Prostate gland (tissue), 2 donors: Measurements from ENCODE around the gene SYT6.

Experiments used
- CTCF ChIP-seq, 4 experiments: fragments of 200-600 bp in 2 of 4; fragments of 450-650 bp in 2 of 4; sonication (generic) in 2 of 4; IDR thresholded peaks; 1 replicate in 3 of 4; 2 replicates in 1 of 4; pipeline ENCODE4 v1.5.1; 2016 to 2019; ENCODE audit warnings: antibody characterized with exemption in 4 of 4, mild to moderate bottlenecking in 2 of 4, moderate library complexity in 2 of 4
- POLR2A ChIP-seq: fragments of 450-650 bp; IDR thresholded peaks from one replicate; pipeline ENCODE4 v1.6.1; 2016; ENCODE audit warnings: antibody characterized with exemption, mild to moderate bottlenecking
- POLR2AphosphoS5 ChIP-seq: sonication (generic); formaldehyde crosslinking; IDR thresholded peaks from one replicate; pipeline ENCODE4 v1.6.1; 2017; ENCODE audit warnings: antibody characterized with exemption

GRCh38 chr1:114043054-114043453 is 110.6 kb downstream of the SYT6 start:
- TF ChIP-seq CTCF (IDR thresholded peaks at IDR 0.05) (no peak), POLR2A (no peak), POLR2AphosphoS5 (no peak)
